Neuronal stem cell (in vitro differentiated cells): ENCODE results near the gene LCLAT1.

Experiments used
- DNase-seq: peaks from one replicate; pipeline ENCODE4 v3.0.0-alpha.2; 2013; ENCODE audit warnings: low spot score
- H2AFZ ChIP-seq: one replicate; pipeline ENCODE4 v1.6.1; 2013; ENCODE audit warnings: mild to moderate bottlenecking, low read length, inconsistent platforms
- H2AK5ac ChIP-seq: 2 replicates; pipeline ENCODE4 v1.6.1; 2013; ENCODE audit warnings: low read depth, mild to moderate bottlenecking, inconsistent platforms, low read length, moderate library complexity, mixed read lengths
- H2BK120ac ChIP-seq: 2 replicates; pipeline ENCODE4 v1.6.1; 2013; ENCODE audit warnings: low read depth, mild to moderate bottlenecking, inconsistent platforms, low read length, moderate library complexity, mixed read lengths
- H2BK12ac ChIP-seq: one replicate; pipeline ENCODE4 v1.6.1; 2013; ENCODE audit warnings: low read length, inconsistent platforms
- H2BK15ac ChIP-seq: 2 replicates; pipeline ENCODE4 v1.6.1; 2013; ENCODE audit warnings: mild to moderate bottlenecking, low read length, inconsistent platforms, mixed read lengths
- H2BK5ac ChIP-seq: one replicate; pipeline ENCODE4 v1.6.1; 2013; ENCODE audit warnings: inconsistent platforms, mild to moderate bottlenecking, low read length, moderate library complexity
- H3K14ac ChIP-seq: one replicate; pipeline ENCODE4 v1.6.1; 2013; ENCODE audit warnings: low read length, inconsistent platforms
- H3K18ac ChIP-seq: 2 replicates; pipeline ENCODE4 v1.6.1; 2013; ENCODE audit warnings: low read length, inconsistent platforms
- H3K23ac ChIP-seq: 2 replicates; pipeline ENCODE4 v1.6.1; 2013; ENCODE audit warnings: low read depth, mild to moderate bottlenecking, mixed read lengths, low read length, inconsistent platforms; ENCODE audit not compliant: poor library complexity
- H3K27ac ChIP-seq: replicated peaks from 3 replicates; pipeline ENCODE4 v1.5.1; 2013; ENCODE audit warnings: low read length, inconsistent platforms
- H3K27me3 ChIP-seq, 3 experiments: 2 replicates each; pipeline ENCODE4 v1.6.1; 2013; ENCODE audit warnings: low read length in 3 of 3, mild to moderate bottlenecking in 2 of 3, inconsistent platforms in 1 of 3, low read depth in 1 of 3, mixed read lengths in 1 of 3, moderate library complexity in 1 of 3; ENCODE audit not compliant: control insufficient read depth in 3 of 3, insufficient read depth in 3 of 3
- H3K36me3 ChIP-seq, 2 donors: replicated peaks in 1 of 2; 2 replicates each; pipeline ENCODE4 v1.6.1; 2013; ENCODE audit warnings: low read length in 2 of 2; ENCODE audit not compliant: control insufficient read depth in 2 of 2, insufficient read depth in 2 of 2
- H3K4ac ChIP-seq: 2 replicates; pipeline ENCODE4 v1.6.1; 2013; ENCODE audit warnings: inconsistent platforms, mild to moderate bottlenecking, low read length, moderate library complexity
- H3K4me1 ChIP-seq, 2 donors: 1 replicate in 1 of 2; 2 replicates in 1 of 2; pipeline ENCODE4 v1.6.1; 2013; ENCODE audit warnings: low read length in 2 of 2, low read depth in 1 of 2; ENCODE audit not compliant: control insufficient read depth in 2 of 2, insufficient read depth in 1 of 2
- H3K4me2 ChIP-seq: one replicate; pipeline ENCODE4 v1.6.1; 2013; ENCODE audit warnings: mild to moderate bottlenecking, low read length, inconsistent platforms; ENCODE audit not compliant: insufficient read depth, poor library complexity, severe bottlenecking
- H3K4me3 ChIP-seq, 2 donors: 2 replicates each; pipeline ENCODE4 v1.5.1; 2013; ENCODE audit warnings: low read length in 2 of 2, mild to moderate bottlenecking in 2 of 2, inconsistent platforms in 1 of 2, moderate library complexity in 1 of 2
- H3K79me1 ChIP-seq: one replicate; pipeline ENCODE4 v1.6.1; 2013; ENCODE audit warnings: low read depth, mild to moderate bottlenecking, inconsistent platforms, low read length, moderate library complexity
- H3K9ac ChIP-seq: one replicate; pipeline ENCODE4 v1.6.1; 2013; ENCODE audit warnings: mild to moderate bottlenecking, low read depth, low read length, inconsistent platforms; ENCODE audit not compliant: poor library complexity
- H3K9me3 ChIP-seq, 2 donors: replicated peaks in 1 of 2; 2 replicates each; pipeline versions ENCODE3 to v1.6.1; 2013; ENCODE audit warnings: low read length in 2 of 2, mild to moderate bottlenecking in 2 of 2, inconsistent platforms in 1 of 2, low read depth in 1 of 2, mixed read lengths in 1 of 2, moderate library complexity in 1 of 2; ENCODE audit not compliant: control insufficient read depth in 2 of 2, insufficient read depth in 1 of 2
- H4K8ac ChIP-seq: one replicate; pipeline ENCODE4 v1.6.1; 2013; ENCODE audit warnings: low read depth, mild to moderate bottlenecking, inconsistent platforms, low read length, moderate library complexity
- H4K91ac ChIP-seq: one replicate; pipeline ENCODE4 v1.6.1; 2013; ENCODE audit warnings: low read length, low read depth, mild to moderate bottlenecking, inconsistent platforms; ENCODE audit not compliant: poor library complexity
- WGBS, 2 donors: extraction: QIAGEN DNeasy Blood & Tissue Kit; methylation state at CpG; one replicate each; pipeline ENCODE4 v1.1.7; 2013; ENCODE audit warnings: missing lambda C conversion rate in 2 of 2, mixed read lengths in 1 of 2; ENCODE audit not compliant: insufficient read length in 2 of 2, insufficient replicate concordance in 1 of 2; ENCODE audit errors: extremely low coverage in 2 of 2; 5-methylcytosine and 5-hydroxymethylcytosine counted together

LCLAT1 gene

GRCh38 chr2:30566631-30567030 is 119.6 kb downstream of the LCLAT1 start:
- Histone ChIP-seq H2BK12ac (no peak overlapping the region), H3K18ac (no peak overlapping the region), H3K4ac (no peak overlapping the region), H3K14ac (no peak overlapping the region), H3K23ac (no peak overlapping the region), H2BK5ac (no peak overlapping the region), H2BK120ac (no peak overlapping the region), H4K91ac (no peak overlapping the region), H3K4me2 (no peak overlapping the region), H3K4me3 (no peak overlapping the region), H3K4me1 (no peaks in the 10 kb centered on the region), H2BK15ac (no peak overlapping the region), H3K9me3 (no peaks in the 10 kb centered on the region), H2AFZ (no peak overlapping the region), H3K9ac (no peak overlapping the region), H2AK5ac (no peak overlapping the region), H3K27ac (no peak overlapping the region), H3K79me1 (no peaks in the 10 kb centered on the region), H3K27me3 (no peaks in the 10 kb centered on the region), H4K8ac (no peak overlapping the region), H3K36me3 (peaks cover 0 to 14% of the 10 kb centered on the region in 2 donors)
- WGBS, 2 donors = no CpG with 5 or more reads among the region's 4 CpGs
- no peak for DNase-seq

- H3K4me2 ChIP-seq = no peak overlapping the region
- H3K9me3 ChIP-seq = no peaks in the 10 kb centered on the region
- no peaks in the 10 kb centered on the region for H3K4me1 ChIP-seq
- no peak for DNase-seq
- H3K18ac ChIP-seq = no peak overlapping the region
- no peak overlapping the region for H2AK5ac ChIP-seq
- H3K9ac ChIP-seq = no peak overlapping the region
- H2BK12ac ChIP-seq = no peak overlapping the region
- no peak overlapping the region for H3K14ac ChIP-seq
- no peak overlapping the region for H4K8ac ChIP-seq
- no peak overlapping the region for H4K91ac ChIP-seq
- H3K36me3 ChIP-seq = peaks cover 0 to 14% of the 10 kb centered on the region in 2 donors
- H3K4me3 ChIP-seq = no peak overlapping the region
- H2AFZ ChIP-seq = no peak overlapping the region
- no peaks in the 10 kb centered on the region for H3K27me3 ChIP-seq
- H3K27ac ChIP-seq = no peak overlapping the region
- no peak overlapping the region for H2BK120ac ChIP-seq
- no peak overlapping the region for H3K23ac ChIP-seq
- no peak overlapping the region for H3K4ac ChIP-seq
- no peak overlapping the region for H2BK5ac ChIP-seq
- H2BK15ac ChIP-seq = no peak overlapping the region
- H3K79me1 ChIP-seq = no peaks in the 10 kb centered on the region
- no CpG with 5 or more reads among the region's 4 CpGs for WGBS, 2 donors
Observed at GRCh38 chr2:30567317-30567716, 120.3 kb downstream of the LCLAT1 start.

GRCh38 chr2:30569946-30570345 is 122.9 kb downstream of the LCLAT1 start:
- Histone ChIP-seq H3K4me2 (no peak overlapping the region), H3K9me3 (no peaks in the 10 kb centered on the region), H3K79me1 (no peaks in the 10 kb centered on the region), H3K27ac (no peak overlapping the region), H3K18ac (no peak overlapping the region), H4K91ac (no peak overlapping the region), H2BK5ac (no peak overlapping the region), H2BK12ac (no peak overlapping the region), H2AFZ (no peak overlapping the region), H3K9ac (no peak overlapping the region), H2BK15ac (no peak overlapping the region), H3K4me1 (no peaks in the 10 kb centered on the region), H3K36me3 (peaks cover 0 to 6% of the 10 kb centered on the region in 2 donors), H3K4me3 (no peak overlapping the region), H4K8ac (no peak overlapping the region), H2BK120ac (no peak overlapping the region), H2AK5ac (no peak overlapping the region), H3K27me3 (no peaks in the 10 kb centered on the region), H3K14ac (no peak overlapping the region), H3K23ac (no peak overlapping the region), H3K4ac (no peak overlapping the region)
- DNase-seq = no peak

- H2BK12ac ChIP-seq = no peak overlapping the region
- no peak overlapping the region for H4K8ac ChIP-seq
- no CpG with 5 or more reads among the region's 4 CpGs for WGBS, 2 donors
- no peak overlapping the region for H2BK15ac ChIP-seq
- H3K9me3 ChIP-seq = no peaks in the 10 kb centered on the region
- no peak overlapping the region for H2BK120ac ChIP-seq
- H3K27me3 ChIP-seq = no peaks in the 10 kb centered on the region
- no peak overlapping the region for H3K18ac ChIP-seq
- H3K27ac ChIP-seq = no peak overlapping the region
- no peaks in the 10 kb centered on the region for H3K4me1 ChIP-seq
- no peak overlapping the region for H2AFZ ChIP-seq
- H2AK5ac ChIP-seq = no peak overlapping the region
- H2BK5ac ChIP-seq = no peak overlapping the region
- H3K9ac ChIP-seq = no peak overlapping the region
- no peak overlapping the region for H3K4ac ChIP-seq
- DNase-seq = no peak
- no peak overlapping the region for H3K4me3 ChIP-seq
- H3K14ac ChIP-seq = no peak overlapping the region
- H3K36me3 ChIP-seq = no peaks in the 10 kb centered on the region
- H3K79me1 ChIP-seq = no peaks in the 10 kb centered on the region
- H3K4me2 ChIP-seq = no peak overlapping the region
- no peak overlapping the region for H4K91ac ChIP-seq
- no peak overlapping the region for H3K23ac ChIP-seq
Observed at GRCh38 chr2:30577151-30577550, 130.1 kb downstream of the LCLAT1 start.
